T-cell (primary cell): ENCODE measurements around the gene ERICH3. TPM values are rescaled to one million over a fixed set of nuclear protein-coding genes. Genes with fewer than 3 reads are reported as not detected.

Experiments
- total RNA-seq, 35 experiments: library from RNA in 6 of 35; stranded (reverse) in 6 of 35; fragments of 120-200 nt in 1 of 35; gene quantifications; one replicate each; pipeline versions ENCODE4 v1.2.1 to v1.2.4 and lab custom pipeline; 2013 to 2026

ERICH3 gene
- total RNA-seq, 5 donors from 2014 or later (not counting 1 experiment from before 2014, with no cell fraction given): 0.03 TPM; not detected in 4

Other genes starting within 250 kb of the ERICH3 start
- gene LRRC53, start 161.2 kb downstream of the ERICH3 start, total RNA-seq: not detected
- gene CRYZ, start 59.3 kb upstream of the ERICH3 start, total RNA-seq: 10 to 100 TPM; 13.5 to 22.2 (median 17.3) TPM
- gene TYW3, start 59.4 kb upstream of the ERICH3 start, total RNA-seq: 10 to 100 TPM; 12.7 to 16.1 (median 13.7) TPM